ENCODE measurements around the gene CDKN2C. TPM values are rescaled to one million over a fixed set of nuclear protein-coding genes. Genes with fewer than 3 reads are reported as not detected.

The CDKN2C gene
- total RNA-seq, 1 experiment from 2014 or later, result not detected

GRCh38 chr1:50981741-50982140 lies 11.7 kb downstream of the CDKN2C start:
- ChIA-PET POLR2A (no interaction called here), CTCF (no interaction called here)
- no peak for DNase-seq (ENCODE audit: low spot score)
- ATAC-seq, result no peak
- no peaks in the 10 kb centered on the region for H3K9me3 Mint-ChIP-seq
- peaks cover 87% of the 10 kb centered on the region for H3K27me3 Mint-ChIP-seq (ENCODE audit: low read depth)
- no peak for TF ChIP-seq ZSCAN18 (CRISPR knock-in tag; IDR thresholded peaks at IDR 0.05)
- TF ChIP-seq, protein P1, sequence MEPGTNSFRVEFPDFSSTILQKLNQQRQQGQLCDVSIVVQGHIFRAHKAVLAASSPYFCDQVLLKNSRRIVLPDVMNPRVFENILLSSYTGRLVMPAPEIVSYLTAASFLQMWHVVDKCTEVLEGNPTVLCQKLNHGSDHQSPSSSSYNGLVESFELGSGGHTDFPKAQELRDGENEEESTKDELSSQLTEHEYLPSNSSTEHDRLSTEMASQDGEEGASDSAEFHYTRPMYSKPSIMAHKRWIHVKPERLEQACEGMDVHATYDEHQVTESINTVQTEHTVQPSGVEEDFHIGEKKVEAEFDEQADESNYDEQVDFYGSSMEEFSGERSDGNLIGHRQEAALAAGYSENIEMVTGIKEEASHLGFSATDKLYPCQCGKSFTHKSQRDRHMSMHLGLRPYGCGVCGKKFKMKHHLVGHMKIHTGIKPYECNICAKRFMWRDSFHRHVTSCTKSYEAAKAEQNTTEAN (CRISPR knock-in tag; IDR thresholded peaks at IDR 0.05), result no peak
- peaks cover 12% of the 10 kb centered on the region for H3K4me1 Mint-ChIP-seq
- no peak overlapping the region for H3K4me3 Mint-ChIP-seq
- no peaks in the 10 kb centered on the region for H3K36me3 Mint-ChIP-seq
- no peak overlapping the region for H3K27ac Mint-ChIP-seq

DNA sequence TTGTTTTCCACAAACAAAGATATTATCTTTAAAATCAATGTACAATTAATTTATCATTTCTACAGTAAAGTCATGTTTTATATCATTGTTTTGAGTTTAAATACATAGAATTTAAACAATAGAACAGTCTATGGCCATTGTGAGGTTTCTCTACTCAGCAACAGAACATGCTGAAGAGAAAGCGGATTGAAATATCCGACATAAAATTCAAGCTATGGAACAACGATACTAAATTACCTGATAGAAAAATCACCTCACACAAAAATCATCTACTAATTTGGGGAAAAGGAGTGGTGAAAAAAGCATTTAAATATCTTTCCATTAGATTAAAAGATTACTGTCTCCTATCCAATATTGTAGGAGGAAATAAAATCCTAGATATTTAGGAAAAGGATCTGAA lies 12.6 kb downstream of the CDKN2C start:
- TF ChIP-seq ZNF512 (CRISPR knock-in tag; IDR thresholded peaks at IDR 0.05; ENCODE audit: borderline replicate concordance), result no peak
- ATAC-seq, result no peak
- H3K27ac Mint-ChIP-seq, result no peak overlapping the region
- no peaks in the 10 kb centered on the region for H3K9me3 Mint-ChIP-seq
- no peaks in the 10 kb centered on the region for H3K36me3 Mint-ChIP-seq
- DNase-seq (ENCODE audit: low spot score), result no peak
- H3K27me3 Mint-ChIP-seq (ENCODE audit: low read depth), result peaks cover 81% of the 10 kb centered on the region
- CTCF ChIA-PET, result interaction anchor here (1.2 kb wide), 1 partner anchor 110 kb away, joined by 3 read pairs; no protein-coding TSS in a partner anchor
- peaks cover 10% of the 10 kb centered on the region for H3K4me1 Mint-ChIP-seq
- no peak overlapping the region for H3K4me3 Mint-ChIP-seq
- POLR2A ChIA-PET, result no interaction called here

DNA sequence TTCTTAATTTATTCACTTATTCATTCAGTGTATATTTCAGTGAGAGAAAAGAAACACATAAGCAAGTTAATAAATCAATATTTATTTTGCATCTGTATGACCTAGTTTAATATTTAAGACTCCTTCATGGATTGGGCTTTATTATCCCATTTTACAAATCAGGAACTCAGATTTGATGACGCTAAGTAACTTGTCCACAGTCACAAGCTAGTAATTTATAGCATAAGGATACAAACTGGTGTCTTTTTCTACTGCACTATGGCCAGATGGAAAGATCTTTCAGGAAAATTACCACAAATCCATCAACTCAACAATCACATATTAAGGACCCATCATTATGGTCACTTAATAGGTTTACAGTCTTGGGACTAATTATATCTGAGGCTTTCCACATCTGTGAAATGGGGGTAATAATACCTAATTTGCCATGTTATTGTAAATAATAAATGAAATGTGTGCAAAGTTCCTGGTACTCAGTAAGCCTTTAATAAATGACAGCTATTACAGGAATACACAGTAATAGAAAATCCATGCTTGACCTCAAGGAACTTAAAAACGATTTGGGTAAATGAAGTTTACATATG lies 13.3 kb downstream of the CDKN2C start:
- ATAC-seq, result no peak
- H3K36me3 Mint-ChIP-seq, result no peaks in the 10 kb centered on the region
- H3K4me3 Mint-ChIP-seq, result no peak overlapping the region
- peaks cover 10% of the 10 kb centered on the region for H3K4me1 Mint-ChIP-seq
- DNase-seq (ENCODE audit: low spot score), result no peak
- H3K9me3 Mint-ChIP-seq, result no peaks in the 10 kb centered on the region
- H3K27ac Mint-ChIP-seq, result no peak overlapping the region
- CTCF ChIA-PET, result interaction anchor here (1.2 kb wide), 1 partner anchor 110 kb away, joined by 3 read pairs; no protein-coding TSS in a partner anchor
- POLR2A ChIA-PET, result no interaction called here
- peaks cover 76% of the 10 kb centered on the region for H3K27me3 Mint-ChIP-seq (ENCODE audit: low read depth)
- TF ChIP-seq, protein P2, sequence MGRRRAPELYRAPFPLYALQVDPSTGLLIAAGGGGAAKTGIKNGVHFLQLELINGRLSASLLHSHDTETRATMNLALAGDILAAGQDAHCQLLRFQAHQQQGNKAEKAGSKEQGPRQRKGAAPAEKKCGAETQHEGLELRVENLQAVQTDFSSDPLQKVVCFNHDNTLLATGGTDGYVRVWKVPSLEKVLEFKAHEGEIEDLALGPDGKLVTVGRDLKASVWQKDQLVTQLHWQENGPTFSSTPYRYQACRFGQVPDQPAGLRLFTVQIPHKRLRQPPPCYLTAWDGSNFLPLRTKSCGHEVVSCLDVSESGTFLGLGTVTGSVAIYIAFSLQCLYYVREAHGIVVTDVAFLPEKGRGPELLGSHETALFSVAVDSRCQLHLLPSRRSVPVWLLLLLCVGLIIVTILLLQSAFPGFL (CRISPR knock-in tag; IDR thresholded peaks at IDR 0.05; ENCODE audit: borderline replicate concordance), result no peak
- TF ChIP-seq GRHL2 (CRISPR knock-in tag; IDR thresholded peaks at IDR 0.05; ENCODE audit: insufficient replicate concordance, severe bottlenecking), result no peak
- TF ChIP-seq, protein P3, sequence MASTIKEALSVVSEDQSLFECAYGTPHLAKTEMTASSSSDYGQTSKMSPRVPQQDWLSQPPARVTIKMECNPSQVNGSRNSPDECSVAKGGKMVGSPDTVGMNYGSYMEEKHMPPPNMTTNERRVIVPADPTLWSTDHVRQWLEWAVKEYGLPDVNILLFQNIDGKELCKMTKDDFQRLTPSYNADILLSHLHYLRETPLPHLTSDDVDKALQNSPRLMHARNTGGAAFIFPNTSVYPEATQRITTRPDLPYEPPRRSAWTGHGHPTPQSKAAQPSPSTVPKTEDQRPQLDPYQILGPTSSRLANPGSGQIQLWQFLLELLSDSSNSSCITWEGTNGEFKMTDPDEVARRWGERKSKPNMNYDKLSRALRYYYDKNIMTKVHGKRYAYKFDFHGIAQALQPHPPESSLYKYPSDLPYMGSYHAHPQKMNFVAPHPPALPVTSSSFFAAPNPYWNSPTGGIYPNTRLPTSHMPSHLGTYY (CRISPR knock-in tag; IDR thresholded peaks at IDR 0.05), result no peak
- TF ChIP-seq ZNF263 (CRISPR knock-in tag; IDR thresholded peaks at IDR 0.05; ENCODE audit: low read depth), result no peak
- TF ChIP-seq ZSCAN18 (CRISPR knock-in tag; IDR thresholded peaks at IDR 0.05), result no peak
- no peak for TF ChIP-seq ZNF317 (CRISPR knock-in tag; IDR thresholded peaks at IDR 0.05; ENCODE audit: borderline replicate concordance, low read depth)
- TF ChIP-seq NR3C1 (CRISPR knock-in tag; conservative IDR thresholded peaks at IDR 0.05; ENCODE audit: low read depth), result no peak
- TF ChIP-seq USF2 (CRISPR knock-in tag; IDR thresholded peaks at IDR 0.05), result no peak
- TF ChIP-seq ZNF232 (CRISPR knock-in tag; IDR thresholded peaks at IDR 0.05), result no peak
- TF ChIP-seq, protein P4, sequence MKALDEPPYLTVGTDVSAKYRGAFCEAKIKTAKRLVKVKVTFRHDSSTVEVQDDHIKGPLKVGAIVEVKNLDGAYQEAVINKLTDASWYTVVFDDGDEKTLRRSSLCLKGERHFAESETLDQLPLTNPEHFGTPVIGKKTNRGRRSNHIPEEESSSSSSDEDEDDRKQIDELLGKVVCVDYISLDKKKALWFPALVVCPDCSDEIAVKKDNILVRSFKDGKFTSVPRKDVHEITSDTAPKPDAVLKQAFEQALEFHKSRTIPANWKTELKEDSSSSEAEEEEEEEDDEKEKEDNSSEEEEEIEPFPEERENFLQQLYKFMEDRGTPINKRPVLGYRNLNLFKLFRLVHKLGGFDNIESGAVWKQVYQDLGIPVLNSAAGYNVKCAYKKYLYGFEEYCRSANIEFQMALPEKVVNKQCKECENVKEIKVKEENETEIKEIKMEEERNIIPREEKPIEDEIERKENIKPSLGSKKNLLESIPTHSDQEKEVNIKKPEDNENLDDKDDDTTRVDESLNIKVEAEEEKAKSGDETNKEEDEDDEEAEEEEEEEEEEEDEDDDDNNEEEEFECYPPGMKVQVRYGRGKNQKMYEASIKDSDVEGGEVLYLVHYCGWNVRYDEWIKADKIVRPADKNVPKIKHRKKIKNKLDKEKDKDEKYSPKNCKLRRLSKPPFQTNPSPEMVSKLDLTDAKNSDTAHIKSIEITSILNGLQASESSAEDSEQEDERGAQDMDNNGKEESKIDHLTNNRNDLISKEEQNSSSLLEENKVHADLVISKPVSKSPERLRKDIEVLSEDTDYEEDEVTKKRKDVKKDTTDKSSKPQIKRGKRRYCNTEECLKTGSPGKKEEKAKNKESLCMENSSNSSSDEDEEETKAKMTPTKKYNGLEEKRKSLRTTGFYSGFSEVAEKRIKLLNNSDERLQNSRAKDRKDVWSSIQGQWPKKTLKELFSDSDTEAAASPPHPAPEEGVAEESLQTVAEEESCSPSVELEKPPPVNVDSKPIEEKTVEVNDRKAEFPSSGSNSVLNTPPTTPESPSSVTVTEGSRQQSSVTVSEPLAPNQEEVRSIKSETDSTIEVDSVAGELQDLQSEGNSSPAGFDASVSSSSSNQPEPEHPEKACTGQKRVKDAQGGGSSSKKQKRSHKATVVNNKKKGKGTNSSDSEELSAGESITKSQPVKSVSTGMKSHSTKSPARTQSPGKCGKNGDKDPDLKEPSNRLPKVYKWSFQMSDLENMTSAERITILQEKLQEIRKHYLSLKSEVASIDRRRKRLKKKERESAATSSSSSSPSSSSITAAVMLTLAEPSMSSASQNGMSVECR (CRISPR knock-in tag; IDR thresholded peaks at IDR 0.05; ENCODE audit: borderline replicate concordance), result no peak
- TF ChIP-seq CTCF (IDR thresholded peaks at IDR 0.05), result no peak
- TF ChIP-seq NR1H2 (CRISPR knock-in tag; IDR thresholded peaks at IDR 0.05), result no peak
